H1 (cell line): ENCODE measurements around the gene SLC43A2. TPM values are rescaled to one million over a fixed set of nuclear protein-coding genes. Genes with fewer than 3 reads are reported as not detected.

ENCODE experiments used
- GABPA ChIP-seq: IDR thresholded peaks from 2 replicates; pipeline ENCODE4 v1.6.1; 2011; ENCODE audit warnings: mild to moderate bottlenecking, low read length, moderate library complexity, borderline replicate concordance; ENCODE audit not compliant: insufficient read depth
- KDM5A ChIP-seq: fragments of 200-600 bp; IDR thresholded peaks from 2 replicates; pipeline ENCODE4 v1.7.1; 2012; ENCODE audit warnings: mild to moderate bottlenecking, low read length, inconsistent platforms, mixed read lengths
- polyA plus RNA-seq, 7 experiments: library from polyadenylated mRNA; depleted of rRNA in 3 of 7; stranded (reverse) in 5 of 7; unstranded in 2 of 7; fragments of >200 nt in 5 of 7; fragments of 200-250 nt in 2 of 7; gene quantifications; 1 replicate in 5 of 7; 2 replicates in 1 of 7; 4 replicates in 1 of 7; pipeline versions ENCODE4 v1.2.1 to v1.2.3, GENCODE V29; 2011 to 2013; ENCODE audit warnings: missing spikeins in 2 of 7, mixed read lengths in 2 of 7
- total RNA-seq: library from RNA; stranded (reverse); fragmentation: NEBNext Ultra II Directional; extraction: Animal tissue kit (Norgen Biotek cat#: 25700); gene quantifications from 2 replicates; pipeline ENCODE4 v1.2.1, GENCODE V29; 2021

Gene SLC43A2
- total and polyA plus RNA-seq, 2 of the 8 experiments (the other 6 are each of a cell fraction or from before 2014, with no cell fraction given): 6.6 to 10.5 TPM

GRCh38 chr17:1582374-1582773, 46.3 kb downstream of the SLC43A2 start (continued):
- TF ChIP-seq KDM5A (no peak), GABPA (no peak)
